Upper lobe of left lung (tissue), 6 donors: Measurements from ENCODE around the gene CENPU. TPM values are rescaled to one million over a fixed set of nuclear protein-coding genes. Genes with fewer than 3 reads are reported as not detected.
A peak's percentile ranks its signal among the peaks of the same experiment; 100 is the strongest.
"Not testable (repeated sequence)": the region's sequence is repeated elsewhere in the genome, so short reads cannot be mapped to it uniquely, and the experiment has no call there.

Experiments
- ATAC-seq, 2 donors: fragments of 200-7000 bp; cut with Tn5 transposase; one replicate each; pipeline ENCODE4 v1.9.1; 2022; ENCODE audit warnings: mild to moderate bottlenecking in 2 of 2, moderate library complexity in 2 of 2; ENCODE audit not compliant: low FRiP score in 2 of 2
- DNase-seq, 2 donors: peaks; one replicate each; pipeline ENCODE4 v3.0.0-alpha.2; 2019 to 2020
- H3K27ac ChIP-seq, 4 donors: fragments of 200-600 bp; sonication (generic); one replicate each; pipeline ENCODE4 v1.5.1; 2016 to 2019
- H3K27me3 ChIP-seq, 4 donors: fragments of 200-600 bp; sonication (generic); one replicate each; pipeline ENCODE4 v1.5.1; 2017 to 2019
- H3K36me3 ChIP-seq, 4 donors: fragments of 200-600 bp; sonication (generic); one replicate each; pipeline ENCODE4 v1.5.1; 2016 to 2019
- H3K4me1 ChIP-seq, 4 donors: fragments of 200-600 bp; sonication (generic); one replicate each; pipeline ENCODE4 v1.5.1; 2018 to 2019
- H3K4me3 ChIP-seq, 4 donors: fragments of 200-600 bp; sonication (generic); one replicate each; pipeline ENCODE4 v1.5.1; 2017 to 2019; ENCODE audit warnings: mild to moderate bottlenecking in 2 of 4, moderate library complexity in 1 of 4
- H3K9me3 ChIP-seq, 4 donors: fragments of 200-600 bp; sonication (generic); one replicate each; pipeline ENCODE4 v1.5.1; 2018 to 2019
- EP300 ChIP-seq, 4 donors: sonication (generic); formaldehyde crosslinking; IDR thresholded peaks; one replicate each; pipeline ENCODE4 v1.5.1; 2017; ENCODE audit warnings: antibody characterized with exemption in 4 of 4, control low read depth in 2 of 4
- POLR2A ChIP-seq, 4 donors: fragments of 450-650 bp; IDR thresholded peaks; one replicate each; pipeline ENCODE4 v1.5.1; 2016 to 2017; ENCODE audit warnings: antibody characterized with exemption in 4 of 4, mild to moderate bottlenecking in 2 of 4
- POLR2AphosphoS5 ChIP-seq, 2 donors: sonication (generic); formaldehyde crosslinking; IDR thresholded peaks; one replicate each; pipeline ENCODE4 v1.5.1; 2017; ENCODE audit warnings: antibody characterized with exemption in 2 of 2
- WGBS, 2 donors: methylation state at CpG; one replicate each; pipeline ENCODE4 v1.1.5; 2017 to 2018; 5-methylcytosine and 5-hydroxymethylcytosine counted together
- total RNA-seq, 6 donors: library from RNA; depleted of rRNA in 4 of 6; stranded (reverse); fragments of >200 nt in 4 of 6; gene quantifications; one replicate each; pipeline versions ENCODE4 v1.1.0 to v1.2.1, GENCODE V29; 2016 to 2021
- TF ChIP-seq, protein P1 (sequence below), 6 experiments: fragments of 450-650 bp in 4 of 6; fragments of 200-600 bp in 2 of 6; sonication (generic) in 2 of 6; IDR thresholded peaks; one replicate each; pipeline ENCODE4 v1.5.1; 2016 to 2019; ENCODE audit warnings: antibody characterized with exemption in 6 of 6
- donor health status: DM: no; HTN: no; CAD: no; lungs with moderate emphysema.
- donor health status: DM: no; HTN: yes; CAD: no; lungs with severe emphysema.

CENPU gene, protein sequence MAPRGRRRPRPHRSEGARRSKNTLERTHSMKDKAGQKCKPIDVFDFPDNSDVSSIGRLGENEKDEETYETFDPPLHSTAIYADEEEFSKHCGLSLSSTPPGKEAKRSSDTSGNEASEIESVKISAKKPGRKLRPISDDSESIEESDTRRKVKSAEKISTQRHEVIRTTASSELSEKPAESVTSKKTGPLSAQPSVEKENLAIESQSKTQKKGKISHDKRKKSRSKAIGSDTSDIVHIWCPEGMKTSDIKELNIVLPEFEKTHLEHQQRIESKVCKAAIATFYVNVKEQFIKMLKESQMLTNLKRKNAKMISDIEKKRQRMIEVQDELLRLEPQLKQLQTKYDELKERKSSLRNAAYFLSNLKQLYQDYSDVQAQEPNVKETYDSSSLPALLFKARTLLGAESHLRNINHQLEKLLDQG
- 1 to 10 TPM in 4 of 6 donors, under 1 TPM in 1, not detected in 1; 0.44 to 5.5 (median 3.5) TPM for total RNA-seq

DNA sequence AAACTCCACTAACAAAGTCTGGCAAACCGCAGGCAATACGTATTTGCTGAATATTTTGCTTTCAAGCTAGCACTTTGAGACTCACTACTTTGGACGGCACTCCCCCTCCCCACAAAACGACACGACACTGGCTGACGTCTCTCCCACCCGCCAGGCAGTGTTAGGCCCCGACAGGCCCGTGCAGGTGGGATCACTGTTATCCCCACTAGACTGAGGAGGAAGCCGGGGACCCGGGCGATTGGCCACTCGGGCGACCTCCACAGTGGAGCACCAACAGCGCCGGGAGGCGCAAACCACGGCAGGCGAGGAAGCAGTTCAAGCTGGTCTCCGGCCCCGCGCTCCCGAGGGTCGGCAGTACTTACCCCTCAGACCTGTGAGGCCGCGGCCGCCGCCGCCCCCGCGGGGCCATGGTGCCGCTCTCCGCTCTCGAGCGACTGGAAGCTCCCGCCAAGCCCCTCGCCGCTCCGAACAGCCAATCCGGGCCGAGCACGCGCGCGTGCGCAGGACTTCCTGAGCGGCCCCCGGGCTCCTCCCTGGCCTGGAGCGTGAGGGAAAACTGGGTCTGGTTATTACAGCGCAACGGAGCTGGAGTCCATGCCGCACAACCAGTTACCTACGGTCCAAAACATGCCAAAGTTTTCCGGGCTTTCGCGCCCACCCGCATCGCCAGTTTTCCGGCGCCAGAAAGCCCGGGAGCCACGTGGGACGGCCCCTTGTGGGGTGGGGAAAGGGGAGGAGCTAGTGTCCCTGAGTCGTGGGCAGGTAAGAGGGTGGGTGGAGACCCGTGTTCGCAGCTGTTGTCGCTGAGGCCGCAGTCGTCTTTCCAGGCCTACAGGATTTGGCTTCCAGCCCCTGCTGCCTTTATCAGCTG, at the start of gene CENPU:
Gene CENPU (minus strand): TSS at position 443 of the 871 bp plus-strand sequence. CDS start 34 bp downstream, at position 409.
- Histone ChIP-seq H3K27ac (peak within 1 kb of the TSS; percentile 11 to 68 (median 56)), H3K4me3 (peak within 1 kb of the TSS; percentile 62 to 79 (median 74)), H3K9me3 (no peaks in the 10 kb centered on the region), H3K27me3 (no peaks in the 10 kb centered on the region), H3K36me3 (no peaks in the 10 kb centered on the region), H3K4me1 (peaks cover 5 to 23% (median 18%) of the 10 kb centered on the region in 4 donors)
- TF ChIP-seq, protein P1, sequence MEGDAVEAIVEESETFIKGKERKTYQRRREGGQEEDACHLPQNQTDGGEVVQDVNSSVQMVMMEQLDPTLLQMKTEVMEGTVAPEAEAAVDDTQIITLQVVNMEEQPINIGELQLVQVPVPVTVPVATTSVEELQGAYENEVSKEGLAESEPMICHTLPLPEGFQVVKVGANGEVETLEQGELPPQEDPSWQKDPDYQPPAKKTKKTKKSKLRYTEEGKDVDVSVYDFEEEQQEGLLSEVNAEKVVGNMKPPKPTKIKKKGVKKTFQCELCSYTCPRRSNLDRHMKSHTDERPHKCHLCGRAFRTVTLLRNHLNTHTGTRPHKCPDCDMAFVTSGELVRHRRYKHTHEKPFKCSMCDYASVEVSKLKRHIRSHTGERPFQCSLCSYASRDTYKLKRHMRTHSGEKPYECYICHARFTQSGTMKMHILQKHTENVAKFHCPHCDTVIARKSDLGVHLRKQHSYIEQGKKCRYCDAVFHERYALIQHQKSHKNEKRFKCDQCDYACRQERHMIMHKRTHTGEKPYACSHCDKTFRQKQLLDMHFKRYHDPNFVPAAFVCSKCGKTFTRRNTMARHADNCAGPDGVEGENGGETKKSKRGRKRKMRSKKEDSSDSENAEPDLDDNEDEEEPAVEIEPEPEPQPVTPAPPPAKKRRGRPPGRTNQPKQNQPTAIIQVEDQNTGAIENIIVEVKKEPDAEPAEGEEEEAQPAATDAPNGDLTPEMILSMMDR (IDR thresholded peaks at IDR 0.05), result peak in 2 of 6 experiments; percentile 37 to 55
- peak; percentile 17 to 60 (median 36) for TF ChIP-seq POLR2A (IDR thresholded peaks at IDR 0.05)
- peak; percentile 71 to 83 for TF ChIP-seq POLR2AphosphoS5 (IDR thresholded peaks at IDR 0.05)
- peak in 1 of 4 donors; percentile 85 for TF ChIP-seq EP300 (IDR thresholded peaks at IDR 0.05)
- 1 to 3% methylated on average over 25 to 53 of the region's 69 CpGs for WGBS, 2 donors
- peak; percentile 99 to 100 for ATAC-seq
- peak; percentile 95 to 99 for DNase-seq

DNA sequence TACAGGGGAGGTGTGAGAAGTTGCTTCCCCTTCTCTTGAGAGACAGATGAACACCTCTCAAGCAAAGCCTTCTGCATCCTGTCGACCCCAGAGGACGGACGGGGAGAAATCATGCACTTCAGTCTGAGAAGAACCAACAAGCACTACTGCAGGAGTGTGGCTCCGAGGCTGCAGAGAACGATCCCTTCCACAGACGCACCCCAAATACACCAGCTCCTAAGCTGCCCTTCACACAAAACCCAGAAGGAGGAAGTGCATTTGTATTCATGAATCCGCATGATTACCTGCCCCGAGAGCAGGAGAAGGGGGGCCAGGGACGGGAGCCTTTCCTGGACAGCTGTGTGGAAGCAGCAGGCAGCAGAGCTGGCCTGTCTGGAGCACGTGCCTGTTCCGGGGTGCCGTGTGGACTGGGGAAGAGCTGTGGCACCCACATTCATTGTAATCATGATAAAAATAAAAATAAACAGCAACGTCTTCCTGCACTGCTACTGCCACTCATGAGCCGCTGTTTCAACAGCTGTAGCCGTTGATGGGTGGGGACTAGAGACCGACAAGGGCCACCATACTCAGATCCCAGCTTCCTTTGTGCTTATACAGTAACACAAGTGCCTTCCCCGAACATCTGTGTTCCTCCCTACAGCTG, 49.0 kb upstream of the CENPU start:
- no peaks in the 10 kb centered on the region for H3K4me1 ChIP-seq
- no peak for DNase-seq
- TF ChIP-seq POLR2A (IDR thresholded peaks at IDR 0.05), result peak in 1 of 4 donors; percentile 34
- TF ChIP-seq, protein P1 (IDR thresholded peaks at IDR 0.05), result no peak
- ATAC-seq, result peak in 1 of 2 donors; percentile 8
- peak overlapping the region in 2 of 4 donors; percentile 35 to 46 for H3K27ac ChIP-seq
- 46 to 63% methylated on average over 15 to 17 of the region's 17 CpGs for WGBS, 2 donors
- H3K4me3 ChIP-seq, result no peak overlapping the region
- H3K9me3 ChIP-seq, result no peaks in the 10 kb centered on the region
- peaks cover 25 to 87% (median 55%) of the 10 kb centered on the region in 4 donors for H3K36me3 ChIP-seq
- no peaks in the 10 kb centered on the region for H3K27me3 ChIP-seq

DNA sequence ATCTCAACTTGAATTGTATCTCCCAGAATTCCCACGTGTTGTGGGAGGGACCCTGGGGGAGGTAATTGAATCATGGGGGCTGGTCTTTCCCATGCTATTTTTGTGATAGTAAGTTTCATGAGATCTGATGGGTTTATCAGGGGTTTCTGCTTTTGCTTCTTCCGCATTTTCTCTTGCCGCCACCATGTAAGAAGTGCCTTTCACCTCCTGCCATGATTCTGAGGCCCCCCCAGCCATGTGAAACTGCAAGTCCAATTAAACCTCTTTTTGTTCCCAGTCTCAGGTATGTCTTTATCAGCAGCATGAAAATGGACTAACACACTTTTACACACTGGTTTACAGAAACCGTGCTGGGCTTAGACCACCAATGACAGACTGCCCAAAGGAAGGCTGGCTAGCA, 45.3 kb upstream of the CENPU start:
- WGBS, 2 donors, result 96 to 99% methylated on average over 4 of the region's 4 CpGs
- H3K9me3 ChIP-seq, H3K27ac ChIP-seq, H3K27me3 ChIP-seq, DNase-seq, H3K4me1 ChIP-seq, H3K4me3 ChIP-seq, ATAC-seq: not testable (repeated sequence)
- H3K36me3 ChIP-seq, result peaks cover 21 to 76% (median 45%) of the 10 kb centered on the region in 4 donors

DNA sequence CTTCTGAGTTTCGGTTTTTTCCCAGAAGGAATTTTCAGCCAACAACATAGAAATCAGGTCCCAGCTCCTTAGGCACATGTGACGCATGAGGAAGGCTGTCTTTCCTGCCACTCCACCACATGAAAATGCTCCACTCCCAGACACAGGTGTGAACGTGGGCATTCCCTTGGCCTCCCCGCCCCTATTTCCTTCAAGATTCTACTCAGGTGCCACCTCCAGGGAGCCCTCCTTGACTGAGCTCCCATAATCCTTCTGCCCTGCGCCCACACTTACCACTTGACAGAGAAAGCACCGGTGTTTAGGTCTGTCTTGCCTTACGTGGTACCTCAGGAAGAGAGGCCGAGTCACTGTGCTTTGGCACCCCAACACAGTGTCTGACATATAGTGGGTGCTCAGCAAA, 44.4 kb upstream of the CENPU start:
- peaks cover 20 to 73% (median 49%) of the 10 kb centered on the region in 4 donors for H3K36me3 ChIP-seq
- TF ChIP-seq EP300 (IDR thresholded peaks at IDR 0.05) (no peak), POLR2AphosphoS5 (IDR thresholded peaks at IDR 0.05) (peak; percentile 11 to 12)
- no peaks in the 10 kb centered on the region for H3K9me3 ChIP-seq
- H3K4me3 ChIP-seq, result no peak overlapping the region
- H3K27ac ChIP-seq, result no peak overlapping the region
- H3K27me3 ChIP-seq, result no peaks in the 10 kb centered on the region
- ATAC-seq (no peak), DNase-seq (no peak)
- 84 to 85% methylated on average over 8 of the region's 8 CpGs for WGBS, 2 donors
- no peaks in the 10 kb centered on the region for H3K4me1 ChIP-seq

DNA sequence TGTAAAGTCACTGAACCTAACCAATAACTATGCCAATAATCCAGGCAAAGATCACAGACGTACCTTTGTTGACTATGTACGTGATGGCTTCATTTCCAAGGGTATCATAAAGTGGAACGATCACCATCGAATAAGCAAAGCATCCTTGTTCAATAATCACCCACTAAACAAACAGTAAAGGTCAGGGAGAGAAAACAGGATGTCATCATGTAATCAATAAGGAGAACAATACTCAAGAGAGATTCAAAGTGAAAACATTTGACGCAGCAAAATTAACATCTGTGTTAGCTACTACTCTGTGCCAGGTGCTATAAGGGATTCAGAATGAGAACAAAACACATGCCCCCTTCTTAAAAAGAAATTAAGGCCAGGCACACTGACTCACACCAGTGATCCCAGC, 42.9 kb upstream of the CENPU start:
- no peak for ATAC-seq
- WGBS, 2 donors, result 82 to 84% methylated on average over 5 of the region's 5 CpGs
- no peak for DNase-seq
- Histone ChIP-seq H3K27me3 (no peaks in the 10 kb centered on the region), H3K9me3 (no peaks in the 10 kb centered on the region), H3K4me3 (no peak overlapping the region), H3K36me3 (peaks cover 24 to 74% (median 53%) of the 10 kb centered on the region in 4 donors), H3K27ac (no peak overlapping the region), H3K4me1 (no peaks in the 10 kb centered on the region)
- TF ChIP-seq POLR2A (IDR thresholded peaks at IDR 0.05) (no peak), POLR2AphosphoS5 (IDR thresholded peaks at IDR 0.05) (no peak)
- TF ChIP-seq, protein P1 (IDR thresholded peaks at IDR 0.05), result no peak
